CD4-positive, alpha-beta memory T cell (primary cell): Measurements from ENCODE around the gene GNG4. TPM values are rescaled to one million over a fixed set of nuclear protein-coding genes. Genes with fewer than 3 reads are reported as not detected.

Experiments
- CTCF ChIA-PET: fragments of 350-600 bp; sonication (Branson Sonifier 250); formaldehyde crosslinking; loops from one replicate; lab custom pipeline; 2021; ENCODE audit warnings: inconsistent platforms; ENCODE audit not compliant: partially characterized antibody; lab: Charles Lee
- POLR2A ChIA-PET: fragments of 350-600 bp; sonication (Branson Sonifier 250); formaldehyde crosslinking; loops from one replicate; lab custom pipeline; 2021; ENCODE audit not compliant: partially characterized antibody; lab: Charles Lee
- DNase-seq, 5 donors: peaks; one replicate each; pipeline versions ENCODE4 v3.0.0 to v3.0.0-alpha.2; 2020 to 2022; ENCODE audit warnings: mixed read lengths in 1 of 5
- H3K27ac ChIP-seq: one replicate; pipeline ENCODE4 v1.7.0; 2013; ENCODE audit warnings: low read depth, low read length
- H3K27me3 ChIP-seq: 2 replicates; pipeline ENCODE4 v1.7.0; 2013; ENCODE audit warnings: mild to moderate bottlenecking, low read length, moderate library complexity; ENCODE audit not compliant: insufficient read depth
- H3K36me3 ChIP-seq: 2 replicates; pipeline ENCODE4 v1.7.0; 2013; ENCODE audit warnings: mild to moderate bottlenecking, low read length, moderate library complexity; ENCODE audit not compliant: insufficient read depth
- H3K4me1 ChIP-seq: 2 replicates; pipeline ENCODE4 v1.7.0; 2013; ENCODE audit warnings: mild to moderate bottlenecking, low read length, moderate library complexity; ENCODE audit not compliant: insufficient read depth
- H3K4me3 ChIP-seq, 2 donors: one replicate each; pipeline ENCODE4 v1.7.0; 2013; ENCODE audit warnings: low read length in 2 of 2, mild to moderate bottlenecking in 1 of 2
- H3K9me3 ChIP-seq, 2 donors: one replicate each; pipeline ENCODE4 v1.7.0; 2013; ENCODE audit warnings: low read length in 2 of 2, control low read depth in 1 of 2; ENCODE audit not compliant: control insufficient read depth in 1 of 2
- H3K27ac Mint-ChIP-seq, 7 donors: one replicate each; pipeline ENCODE4 v1.8.0; 2020 to 2021; ENCODE audit warnings: mixed read lengths in 7 of 7, mild to moderate bottlenecking in 6 of 7, inconsistent platforms in 3 of 7, moderate library complexity in 3 of 7
- H3K27me3 Mint-ChIP-seq, 2 donors: one replicate each; pipeline ENCODE4 v1.8.0; 2020 to 2021; ENCODE audit warnings: mixed read lengths in 2 of 2
- H3K36me3 Mint-ChIP-seq, 2 donors: one replicate each; pipeline ENCODE4 v1.8.0; 2020 to 2021; ENCODE audit warnings: mixed read lengths in 2 of 2, inconsistent platforms in 1 of 2, mild to moderate bottlenecking in 1 of 2
- H3K4me1 Mint-ChIP-seq, 4 donors: one replicate each; pipeline ENCODE4 v1.8.0; 2020 to 2021; ENCODE audit warnings: mixed read lengths in 4 of 4, mild to moderate bottlenecking in 1 of 4
- H3K4me3 Mint-ChIP-seq, 8 donors: one replicate each; pipeline ENCODE4 v1.8.0; 2020 to 2021; ENCODE audit warnings: mixed read lengths in 8 of 8, mild to moderate bottlenecking in 7 of 8, moderate library complexity in 6 of 8, inconsistent platforms in 3 of 8
- H3K9me3 Mint-ChIP-seq, 8 donors: one replicate each; pipeline ENCODE4 v1.8.0; 2020 to 2021; ENCODE audit warnings: mixed read lengths in 8 of 8, mild to moderate bottlenecking in 5 of 8, inconsistent platforms in 3 of 8, moderate library complexity in 1 of 8
- intact Hi-C: fragments of 100-400 bp; cut with micrococcal nuclease; formaldehyde crosslinking; loops from one replicate; pipeline ENCODE4 v1.15.1; 2023
- polyA plus RNA-seq, 2 donors: library from polyadenylated mRNA; unstranded; fragments of 300-500 nt; fragmentation: Illumina TruSeq; gene quantifications; one replicate each; pipeline ENCODE4 v1.2.3, GENCODE V29; 2021
- total RNA-seq, 2 experiments: library from RNA; stranded (reverse); gene quantifications; one replicate each; pipeline ENCODE4 v1.2.3, GENCODE V29; 2021

The GNG4 gene
- total RNA-seq (under 1 TPM in 1 of 2 experiments, not detected in 1; 0.19 TPM), polyA plus RNA-seq (not detected)

GRCh38 chr1:235649368-235650163 is at the start of gene GNG4:
GNG4 (minus strand) TSS chr1:235649784; CDS start chr1:235583838, 65,946 bp downstream.
- H3K9me3 ChIP-seq = no peaks in the 10 kb centered on the region
- POLR2A ChIA-PET = interaction anchor here (0.9 to 1.5 kb wide), 3 partner anchors 9 to 145 kb away, joined by 3 to 5 read pairs (median 3); partner anchors contain the start of gene B3GALNT2
- no peaks in the 10 kb centered on the region for H3K36me3 ChIP-seq
- peak within 1 kb of the TSS in 6 of 7 donors; percentile 20 to 94 (median 88) for H3K27ac Mint-ChIP-seq
- peaks cover 2 to 5% of the 10 kb centered on the region in 2 donors for H3K36me3 Mint-ChIP-seq
- H3K4me1 ChIP-seq = peaks cover 20% of the 10 kb centered on the region
- H3K27me3 ChIP-seq = peaks cover 23% of the 10 kb centered on the region
- peaks cover 6 to 26% (median 15%) of the 10 kb centered on the region in 4 donors for H3K4me1 Mint-ChIP-seq
- peaks cover 0 to 16% (median 10%) of the 10 kb centered on the region in 8 donors for H3K9me3 Mint-ChIP-seq
- H3K27me3 Mint-ChIP-seq = peaks cover 32 to 40% of the 10 kb centered on the region in 2 donors
- CTCF ChIA-PET = no interaction called here
- intact Hi-C loops = loop anchor here (5.0 kb wide), 1 partner anchor 218 kb away; the partner anchor contains the start of gene LYST
- H3K27ac ChIP-seq = no peak within 1 kb of the TSS
- peak within 1 kb of the TSS; percentile 84 to 93 (median 88) for H3K4me3 Mint-ChIP-seq
- H3K4me3 ChIP-seq = peak within 1 kb of the TSS in 1 of 2 donors; percentile 32
- peak in 4 of 5 donors; percentile 12 to 55 (median 32) for DNase-seq

GRCh38 chr1:235697508-235697907 is 47.9 kb upstream of the GNG4 start:
- H3K27me3 ChIP-seq = no peaks in the 10 kb centered on the region
- ChIA-PET CTCF (interaction anchor here (0.8 to 1.3 kb wide), 2 partner anchors 193 to 274 kb away, joined by 3 read pairs; no protein-coding TSS in a partner anchor), POLR2A (no interaction called here)
- Mint-ChIP-seq H3K9me3 (no peaks in the 10 kb centered on the region), H3K27me3 (no peaks in the 10 kb centered on the region), H3K27ac (peak overlapping the region in 4 of 7 donors; percentile 0 to 63 (median 6)), H3K36me3 (peaks cover 67 to 71% of the 10 kb centered on the region in 2 donors), H3K4me1 (peaks cover 0 to 4% (median 2%) of the 10 kb centered on the region in 4 donors), H3K4me3 (no peak overlapping the region)
- no peak overlapping the region for H3K4me3 ChIP-seq
- no peaks in the 10 kb centered on the region for H3K4me1 ChIP-seq
- no peak overlapping the region for H3K27ac ChIP-seq
- peak in 2 of 5 donors; percentile 4 to 6 for DNase-seq
- intact Hi-C loops = no loop called here
- no peaks in the 10 kb centered on the region for H3K9me3 ChIP-seq
- peaks cover 9% of the 10 kb centered on the region for H3K36me3 ChIP-seq

- Mint-ChIP-seq H3K4me1 (no peaks in the 10 kb centered on the region), H3K27ac (no peak overlapping the region), H3K36me3 (peaks cover 45 to 52% of the 10 kb centered on the region in 2 donors), H3K4me3 (no peak overlapping the region), H3K27me3 (no peaks in the 10 kb centered on the region), H3K9me3 (no peaks in the 10 kb centered on the region)
- Histone ChIP-seq H3K27me3 (no peaks in the 10 kb centered on the region), H3K36me3 (peaks cover 4% of the 10 kb centered on the region), H3K4me3 (no peak overlapping the region), H3K4me1 (no peaks in the 10 kb centered on the region), H3K27ac (no peak overlapping the region), H3K9me3 (no peaks in the 10 kb centered on the region)
- DNase-seq = no peak
- POLR2A ChIA-PET = no interaction called here
- intact Hi-C loops = no loop called here
- CTCF ChIA-PET = no interaction called here
Measured at GRCh38 chr1:235689356-235689755, 39.8 kb upstream of the GNG4 start.

DNA sequence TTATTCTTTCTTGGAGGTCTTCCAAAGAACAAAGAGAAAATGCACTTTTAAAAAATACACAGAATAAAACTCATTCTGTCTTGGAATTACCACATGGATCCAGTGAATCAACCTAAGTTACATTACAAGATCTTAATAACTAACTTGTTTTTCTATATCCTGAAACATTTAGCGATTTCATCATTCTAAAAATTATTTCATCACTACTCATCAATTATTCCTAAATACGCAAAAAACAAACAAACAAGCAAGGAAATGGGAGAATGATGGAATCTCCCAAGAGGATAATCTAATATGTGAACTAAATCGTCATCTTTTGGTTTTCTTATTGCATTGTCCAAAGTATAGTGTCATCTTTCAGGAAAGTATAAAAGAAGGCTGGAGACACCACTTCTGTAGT is 38.5 kb upstream of the GNG4 start:
- intact Hi-C loops = no loop called here
- H3K27me3 ChIP-seq = no peaks in the 10 kb centered on the region
- H3K27ac Mint-ChIP-seq = no peak overlapping the region
- no peaks in the 10 kb centered on the region for H3K9me3 Mint-ChIP-seq
- H3K4me3 ChIP-seq = no peak overlapping the region
- no peaks in the 10 kb centered on the region for H3K4me1 ChIP-seq
- ChIA-PET POLR2A (no interaction called here), CTCF (no interaction called here)
- H3K36me3 ChIP-seq = peaks cover 3% of the 10 kb centered on the region
- DNase-seq = no peak
- no peaks in the 10 kb centered on the region for H3K4me1 Mint-ChIP-seq
- H3K36me3 Mint-ChIP-seq = peaks cover 45 to 58% of the 10 kb centered on the region in 2 donors
- H3K9me3 ChIP-seq = no peaks in the 10 kb centered on the region
- H3K27me3 Mint-ChIP-seq = no peaks in the 10 kb centered on the region
- no peak overlapping the region for H3K4me3 Mint-ChIP-seq
- H3K27ac ChIP-seq = no peak overlapping the region

DNA sequence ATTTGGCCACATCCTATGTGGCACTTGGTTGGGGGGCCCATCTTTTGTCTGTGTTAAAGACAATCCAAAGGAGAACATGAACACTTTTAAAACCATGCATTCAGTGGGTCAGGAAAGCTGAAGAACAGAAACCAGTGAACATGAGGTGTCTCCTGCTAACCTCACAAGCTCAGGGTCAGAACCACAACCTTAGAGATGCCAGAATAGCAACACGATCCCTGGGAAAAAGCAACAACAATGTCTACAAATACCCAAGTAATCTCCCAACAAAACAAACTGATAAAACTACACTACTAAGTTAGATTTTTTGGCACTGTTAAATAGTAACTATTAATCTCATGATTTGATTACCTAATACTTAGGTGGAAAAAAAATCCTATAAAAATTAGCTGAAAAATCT is 34.1 kb upstream of the GNG4 start:
- ChIA-PET CTCF (interaction anchor here (0.5 kb wide), 1 partner anchor 47 kb away, joined by 3 read pairs; no protein-coding TSS in a partner anchor), POLR2A (no interaction called here)
- Histone ChIP-seq H3K27ac (no peak overlapping the region), H3K27me3 (no peaks in the 10 kb centered on the region), H3K4me3 (no peak overlapping the region), H3K9me3 (no peaks in the 10 kb centered on the region), H3K4me1 (no peaks in the 10 kb centered on the region), H3K36me3 (no peaks in the 10 kb centered on the region)
- intact Hi-C loops = no loop called here
- H3K27ac Mint-ChIP-seq = peak overlapping the region in 1 of 7 donors; percentile 36
- H3K27me3 Mint-ChIP-seq = no peaks in the 10 kb centered on the region
- H3K4me1 Mint-ChIP-seq = no peaks in the 10 kb centered on the region
- no peak for DNase-seq
- H3K4me3 Mint-ChIP-seq = no peak overlapping the region
- H3K36me3 Mint-ChIP-seq = peaks cover 59 to 64% of the 10 kb centered on the region in 2 donors
- no peaks in the 10 kb centered on the region for H3K9me3 Mint-ChIP-seq

DNA sequence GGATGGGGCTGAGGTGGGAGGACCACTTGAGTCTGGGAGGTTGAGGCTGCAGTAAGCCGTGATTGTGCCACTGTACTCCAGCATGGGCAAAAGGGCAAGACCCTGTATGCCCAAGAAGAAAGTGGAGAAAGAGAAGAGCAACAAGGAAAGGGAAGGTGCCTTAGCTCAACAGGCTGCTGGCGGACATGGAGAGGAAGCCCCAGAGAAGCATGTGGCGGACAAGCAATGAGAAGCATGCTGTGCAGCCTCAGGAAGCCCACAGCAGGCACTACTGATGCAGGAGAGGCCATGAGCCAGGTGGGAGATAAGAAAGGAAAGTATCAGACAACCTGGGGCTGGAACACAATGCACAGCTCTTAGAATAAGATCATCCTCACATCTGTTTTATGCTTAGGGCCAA is 32.6 kb upstream of the GNG4 start:
- Mint-ChIP-seq H3K27ac (no peak overlapping the region), H3K4me3 (no peak overlapping the region), H3K9me3 (no peaks in the 10 kb centered on the region), H3K36me3 (peaks cover 56 to 59% of the 10 kb centered on the region in 2 donors), H3K27me3 (no peaks in the 10 kb centered on the region), H3K4me1 (no peaks in the 10 kb centered on the region)
- Histone ChIP-seq H3K27me3 (no peaks in the 10 kb centered on the region), H3K27ac (no peak overlapping the region), H3K4me1 (no peaks in the 10 kb centered on the region), H3K36me3 (no peaks in the 10 kb centered on the region), H3K4me3 (no peak overlapping the region), H3K9me3 (no peaks in the 10 kb centered on the region)
- ChIA-PET CTCF (no interaction called here), POLR2A (no interaction called here)
- DNase-seq = no peak
- intact Hi-C loops = no loop called here

GRCh38 chr1:235679644-235680043 is 30.1 kb upstream of the GNG4 start:
- H3K27me3 Mint-ChIP-seq = no peaks in the 10 kb centered on the region
- no peak for DNase-seq
- Histone ChIP-seq H3K4me3 (no peak overlapping the region), H3K9me3 (peaks cover 0 to 6% of the 10 kb centered on the region in 2 donors), H3K27ac (no peak overlapping the region), H3K27me3 (no peaks in the 10 kb centered on the region), H3K4me1 (no peaks in the 10 kb centered on the region), H3K36me3 (no peaks in the 10 kb centered on the region)
- POLR2A ChIA-PET = no interaction called here
- peaks cover 66 to 68% of the 10 kb centered on the region in 2 donors for H3K36me3 Mint-ChIP-seq
- intact Hi-C loops = no loop called here
- H3K4me3 Mint-ChIP-seq = no peak overlapping the region
- no peak overlapping the region for H3K27ac Mint-ChIP-seq
- CTCF ChIA-PET = no interaction called here
- H3K4me1 Mint-ChIP-seq = no peaks in the 10 kb centered on the region
- peaks cover 0 to 24% (median 19%) of the 10 kb centered on the region in 8 donors for H3K9me3 Mint-ChIP-seq
